SIG-M5 (cell line): ENCODE results near the gene CARD14.

Experiments used
- DNase-seq: peaks from one replicate; lab custom pipeline; 2025; lab: John Stamatoyannopoulos, UW

The CARD14 gene

GRCh38 chr17:80169784-80170500 lies at the start of gene CARD14:
CARD14 (plus strand) TSS chr17:80170030; CDS start chr17:80181439, 11,409 bp downstream.
- DNase-seq: no peak

GRCh38 chr17:80122026-80122575 lies 47.7 kb upstream of the CARD14 start:
- no peak for DNase-seq

GRCh38 chr17:80122926-80123505 lies 46.8 kb upstream of the CARD14 start:
- no peak for DNase-seq

GRCh38 chr17:80123791-80124190 lies 46.0 kb upstream of the CARD14 start:
- DNase-seq: no peak

- DNase-seq: no peak
Measured at GRCh38 chr17:80124351-80124981, 45.4 kb upstream of the CARD14 start.

- DNase-seq: no peak
Measured at GRCh38 chr17:80125656-80126448, 44.0 kb upstream of the CARD14 start.

GRCh38 chr17:80126449-80126715 lies 43.4 kb upstream of the CARD14 start:
- no peak for DNase-seq

- DNase-seq: no peak
Measured at GRCh38 chr17:80129006-80129565, 40.7 kb upstream of the CARD14 start.

GRCh38 chr17:80130992-80131391 lies 38.8 kb upstream of the CARD14 start:
- no peak for DNase-seq

- DNase-seq: no peak
Measured at GRCh38 chr17:80132906-80133625, 36.8 kb upstream of the CARD14 start.

- no peak for DNase-seq
Measured at GRCh38 chr17:80133626-80133970, 36.2 kb upstream of the CARD14 start.

GRCh38 chr17:80137131-80137530 lies 32.7 kb upstream of the CARD14 start:
- DNase-seq: no peak

- DNase-seq: no peak
Measured at GRCh38 chr17:80138856-80139426, 30.9 kb upstream of the CARD14 start.

GRCh38 chr17:80141463-80142165 lies 28.2 kb upstream of the CARD14 start:
- DNase-seq: no peak

- DNase-seq: no peak
Measured at GRCh38 chr17:80142929-80143328, 26.9 kb upstream of the CARD14 start.

- DNase-seq: no peak
Measured at GRCh38 chr17:80145076-80146075, 24.5 kb upstream of the CARD14 start.

- no peak for DNase-seq
Measured at GRCh38 chr17:80146121-80147034, 23.5 kb upstream of the CARD14 start.
